H9 (cell line): ENCODE data around the gene CHD9. TPM values are rescaled to one million over a fixed set of nuclear protein-coding genes. Genes with fewer than 3 reads are reported as not detected.

Experiments
- DNase-seq: peaks from one replicate; pipeline ENCODE4 v3.0.0-alpha.2; 2017
- H2AFZ ChIP-seq: one replicate; pipeline ENCODE4 v1.6.1; 2013; ENCODE audit warnings: mild to moderate bottlenecking, low read length, control low read depth, moderate library complexity
- H2AK5ac ChIP-seq: 2 replicates; pipeline ENCODE4 v1.6.1; 2013; ENCODE audit warnings: low read length, control low read depth, mixed read lengths; ENCODE audit not compliant: insufficient read length
- H2BK120ac ChIP-seq: one replicate; pipeline ENCODE4 v1.6.1; 2013; ENCODE audit warnings: low read depth, mild to moderate bottlenecking, low read length, control low read depth, inconsistent platforms; ENCODE audit not compliant: poor library complexity, severe bottlenecking
- H2BK12ac ChIP-seq: 2 replicates; pipeline ENCODE4 v1.6.1; 2013; ENCODE audit warnings: low read length, control low read depth, mixed read lengths, low read depth; ENCODE audit not compliant: insufficient read length
- H2BK15ac ChIP-seq: 2 replicates; pipeline ENCODE4 v1.6.1; 2013; ENCODE audit warnings: low read depth, low read length, control low read depth
- H2BK20ac ChIP-seq: one replicate; pipeline ENCODE4 v1.6.1; 2013; ENCODE audit warnings: low read depth, mild to moderate bottlenecking, low read length, control low read depth, inconsistent platforms; ENCODE audit not compliant: poor library complexity, severe bottlenecking
- H2BK5ac ChIP-seq: 2 replicates; pipeline ENCODE4 v1.6.1; 2013; ENCODE audit warnings: low read length, control low read depth, mixed read lengths; ENCODE audit not compliant: insufficient read length
- H3K14ac ChIP-seq: 2 replicates; pipeline ENCODE4 v1.6.1; 2013; ENCODE audit warnings: low read length, control low read depth; ENCODE audit not compliant: insufficient read depth
- H3K18ac ChIP-seq: 2 replicates; pipeline ENCODE4 v1.6.1; 2013; ENCODE audit warnings: low read depth, mild to moderate bottlenecking, mixed read lengths, low read length, control low read depth; ENCODE audit not compliant: insufficient read length
- H3K23ac ChIP-seq: 2 replicates; pipeline ENCODE4 v1.6.1; 2013; ENCODE audit warnings: low read length, control low read depth, mixed read lengths, low read depth; ENCODE audit not compliant: insufficient read length
- H3K23me2 ChIP-seq: 2 replicates; pipeline ENCODE4 v1.6.1; 2013; ENCODE audit warnings: low read depth, mild to moderate bottlenecking, mixed read lengths, low read length, control low read depth; ENCODE audit not compliant: insufficient read length, poor library complexity, severe bottlenecking
- H3K27ac ChIP-seq: 2 replicates; pipeline ENCODE4 v1.5.1; 2013; ENCODE audit warnings: low read length, control low read depth, mixed read lengths, low read depth; ENCODE audit not compliant: insufficient read length
- H3K27me3 ChIP-seq: 2 replicates; pipeline ENCODE4 v1.6.1; 2013; ENCODE audit warnings: low read length, control low read depth, inconsistent platforms; ENCODE audit not compliant: insufficient read depth
- H3K4ac ChIP-seq: 2 replicates; pipeline ENCODE4 v1.6.1; 2013; ENCODE audit warnings: low read depth, mild to moderate bottlenecking, control low read depth, inconsistent platforms, low read length, moderate library complexity
- H3K4me1 ChIP-seq: 2 replicates; pipeline ENCODE4 v1.6.1; 2013; ENCODE audit warnings: low read length, control low read depth, inconsistent platforms; ENCODE audit not compliant: insufficient read depth
- H3K4me2 ChIP-seq: 2 replicates; pipeline ENCODE4 v1.6.1; 2013; ENCODE audit warnings: low read length, control low read depth, mixed read lengths; ENCODE audit not compliant: insufficient read length, insufficient read depth
- H3K56ac ChIP-seq: 2 replicates; pipeline ENCODE4 v1.6.1; 2013; ENCODE audit warnings: low read depth, mild to moderate bottlenecking, mixed read lengths, low read length, control low read depth; ENCODE audit not compliant: insufficient read length
- H3K79me1 ChIP-seq: 2 replicates; pipeline ENCODE4 v1.6.1; 2013; ENCODE audit warnings: low read depth, mild to moderate bottlenecking, moderate library complexity, low read length, control low read depth, inconsistent platforms; ENCODE audit not compliant: insufficient read depth, poor library complexity, severe bottlenecking
- H3K79me2 ChIP-seq: 2 replicates; pipeline ENCODE4 v1.6.1; 2013; ENCODE audit warnings: low read length, control low read depth, inconsistent platforms; ENCODE audit not compliant: insufficient read depth
- H3K9ac ChIP-seq: 2 replicates; pipeline ENCODE4 v1.6.1; 2013; ENCODE audit warnings: low read length, control low read depth, mixed read lengths; ENCODE audit not compliant: insufficient read length; ENCODE audit errors: extremely low read depth
- H3K9me3 ChIP-seq: one replicate; pipeline ENCODE4 v1.6.1; 2013; ENCODE audit warnings: low read depth, low read length, inconsistent platforms; ENCODE audit not compliant: control insufficient read depth
- H3T11ph ChIP-seq: one replicate; pipeline ENCODE4 v1.6.1; 2013; ENCODE audit warnings: mild to moderate bottlenecking, low read length, control low read depth, inconsistent platforms
- H4K20me1 ChIP-seq: one replicate; pipeline ENCODE4 v1.6.1; 2013; ENCODE audit not compliant: control insufficient read depth, insufficient read length, insufficient read depth
- H4K5ac ChIP-seq: 2 replicates; pipeline ENCODE4 v1.6.1; 2013; ENCODE audit warnings: low read depth, mild to moderate bottlenecking, mixed read lengths, low read length, control low read depth; ENCODE audit not compliant: insufficient read length
- H4K8ac ChIP-seq: replicated peaks from 2 replicates; pipeline ENCODE4 v1.6.1; 2013; ENCODE audit warnings: low read length, control low read depth, mixed read lengths, low read depth; ENCODE audit not compliant: insufficient read length
- H4K91ac ChIP-seq: 2 replicates; pipeline ENCODE4 v1.6.1; 2013; ENCODE audit warnings: low read depth, mild to moderate bottlenecking, moderate library complexity, mixed read lengths, low read length, control low read depth; ENCODE audit not compliant: insufficient read length
- H3K27ac Mint-ChIP-seq, 3 experiments: 2 replicates in 2 of 3; 3 replicates in 1 of 3; pipeline ENCODE4 v1.8.0; 2020 to 2021; ENCODE audit warnings: mixed read lengths in 3 of 3, mild to moderate bottlenecking in 1 of 3, moderate library complexity in 1 of 3
- H3K27me3 Mint-ChIP-seq: 2 replicates; pipeline ENCODE4 v1.8.0; 2021; ENCODE audit warnings: low read depth, mild to moderate bottlenecking, moderate library complexity, mixed read lengths
- H3K36me3 Mint-ChIP-seq, 3 experiments: 2 replicates in 2 of 3; 3 replicates in 1 of 3; pipeline ENCODE4 v1.8.0; 2020 to 2021; ENCODE audit warnings: low read depth in 3 of 3, mixed read lengths in 3 of 3; ENCODE audit not compliant: insufficient read depth in 1 of 3
- H3K4me1 Mint-ChIP-seq, 2 experiments: 2 replicates each; pipeline ENCODE4 v1.8.0; 2020; ENCODE audit warnings: mixed read lengths in 2 of 2
- H3K4me3 Mint-ChIP-seq, 2 experiments: 2 replicates in 1 of 2; 3 replicates in 1 of 2; pipeline ENCODE4 v1.8.0; 2020 to 2021; ENCODE audit warnings: mild to moderate bottlenecking in 2 of 2, mixed read lengths in 2 of 2, moderate library complexity in 1 of 2
- H3K9me3 Mint-ChIP-seq, 2 experiments: 2 replicates in 1 of 2; 3 replicates in 1 of 2; pipeline ENCODE4 v1.8.0; 2020; ENCODE audit warnings: mild to moderate bottlenecking in 2 of 2, mixed read lengths in 2 of 2, moderate library complexity in 1 of 2
- CTCF ChIP-seq: fragments of 200-600 bp; sonication (generic); conservative IDR thresholded peaks from 3 replicates; pipeline ENCODE4 v1.8.0; 2021; ENCODE audit warnings: antibody characterized with exemption, mild to moderate bottlenecking
- WGBS: extraction: QIAGEN DNeasy Blood & Tissue Kit; methylation state at CpG from one replicate; pipeline ENCODE4 v1.1.7; 2013; ENCODE audit warnings: missing lambda C conversion rate, low lambda C conversion rate, mixed read lengths; ENCODE audit not compliant: insufficient read length; ENCODE audit errors: extremely low coverage; 5-methylcytosine and 5-hydroxymethylcytosine counted together
- total RNA-seq: library from RNA; stranded (reverse); gene quantifications from 2 replicates; pipeline ENCODE4 v1.2.1, GENCODE V29; 2021

The CHD9 gene
- total RNA-seq, 1 experiment from 2014 or later = 46.2 TPM

- no peak overlapping the region for H3T11ph ChIP-seq
- H2BK5ac ChIP-seq = no peak overlapping the region
- H3K79me1 ChIP-seq = no peaks in the 10 kb centered on the region
- H3K36me3 Mint-ChIP-seq = peaks cover 46 to 78% (median 77%) of the 10 kb centered on the region in 3 experiments
- H3K4ac ChIP-seq = no peak overlapping the region
- H3K14ac ChIP-seq = no peak overlapping the region
- no peaks in the 10 kb centered on the region; the same call in 1 of the 2 replicates for H3K4me1 ChIP-seq
- no peak overlapping the region for H2AK5ac ChIP-seq
- H3K4me3 Mint-ChIP-seq = no peak overlapping the region
- no peak overlapping the region for H2BK15ac ChIP-seq
- no peaks in the 10 kb centered on the region for H4K20me1 ChIP-seq
- no peaks in the 10 kb centered on the region for H3K27me3 ChIP-seq
- H3K4me2 ChIP-seq = no peak overlapping the region
- H3K27ac ChIP-seq = no peak overlapping the region
- no peak overlapping the region for H2BK120ac ChIP-seq
- no peaks in the 10 kb centered on the region for H3K79me2 ChIP-seq
- H2BK12ac ChIP-seq = no peak overlapping the region
- no peak overlapping the region for H3K27ac Mint-ChIP-seq
- peaks cover 0 to 3% of the 10 kb centered on the region in 2 experiments; a peak in 1 of 4 replicates for H3K4me1 Mint-ChIP-seq
- no peak overlapping the region for H4K8ac ChIP-seq
- no peak overlapping the region for H4K5ac ChIP-seq
- H3K56ac ChIP-seq = no peak overlapping the region
- whole genome bisulfite sequencing = no CpG with 5 or more reads among the region's 3 CpGs
- TF ChIP-seq CTCF = no peak
- no peak overlapping the region for H2AFZ ChIP-seq
- no peak overlapping the region for H4K91ac ChIP-seq
- H3K27me3 Mint-ChIP-seq = no peaks in the 10 kb centered on the region
- H3K23ac ChIP-seq = no peak overlapping the region
- no peak overlapping the region for H3K9ac ChIP-seq
- no peak overlapping the region for H2BK20ac ChIP-seq
- no peak for DNase-seq
- H3K9me3 Mint-ChIP-seq = peaks cover 3 to 4% of the 10 kb centered on the region in 2 experiments; a peak in 2 of 5 replicates
- H3K18ac ChIP-seq = no peak overlapping the region
- no peaks in the 10 kb centered on the region for H3K23me2 ChIP-seq
- H3K9me3 ChIP-seq = no peaks in the 10 kb centered on the region
Measured at GRCh38 chr16:53258809-53259208, 204.0 kb downstream of the CHD9 start.
